Right lobe of liver (tissue), 6 donors: ENCODE measurements around the gene NSDHL. TPM values are rescaled to one million over a fixed set of nuclear protein-coding genes. Genes with fewer than 3 reads are reported as not detected.
A peak's percentile ranks its signal among the peaks of the same experiment; 100 is the strongest.
"Not testable (repeated sequence)": the region's sequence is repeated elsewhere in the genome, so short reads cannot be mapped to it uniquely, and the experiment has no call there.

Experiments
- ATAC-seq, 4 donors: fragments of 200-7000 bp; cut with Tn5 transposase; one replicate each; pipeline ENCODE4 v1.9.1; 2020; ENCODE audit warnings: mild to moderate bottlenecking in 4 of 4, moderate library complexity in 4 of 4
- DNase-seq, 3 donors: peaks; one replicate each; pipeline ENCODE4 v3.0.0-alpha.2; 2020
- H3K27ac ChIP-seq, 3 donors: fragments of 200-600 bp; one replicate each; pipeline ENCODE4 v1.8.0; 2022
- H3K27me3 ChIP-seq, 2 donors: fragments of 200-600 bp; one replicate each; pipeline ENCODE4 v1.8.0; 2022
- H3K36me3 ChIP-seq, 4 donors: fragments of 200-600 bp; sonication (generic) in 1 of 4; one replicate each; pipeline versions ENCODE4 v1.5.1 to v1.8.0; 2017 to 2022; ENCODE audit warnings: control low read depth in 1 of 4
- H3K4me1 ChIP-seq, 4 donors: fragments of 200-600 bp; sonication (generic) in 1 of 4; one replicate each; pipeline versions ENCODE4 v1.5.1 to v1.8.0; 2017 to 2022; ENCODE audit warnings: control low read depth in 1 of 4
- H3K4me3 ChIP-seq, 3 donors: fragments of 200-600 bp; one replicate each; pipeline ENCODE4 v1.8.0; 2022
- H3K9me3 ChIP-seq, 4 donors: fragments of 200-600 bp; sonication (generic) in 1 of 4; one replicate each; pipeline versions ENCODE4 v1.5.1 to v1.8.0; 2017 to 2022; ENCODE audit warnings: control low read depth in 1 of 4
- POLR2A ChIP-seq: fragments of 450-650 bp; IDR thresholded peaks from one replicate; pipeline ENCODE4 v1.6.1; 2017; ENCODE audit warnings: antibody characterized with exemption, mild to moderate bottlenecking
- WGBS: methylation state at CpG from one replicate; pipeline ENCODE4 v1.1.6; 2018; ENCODE audit warnings: low coverage, low lambda C conversion rate; ENCODE audit not compliant: insufficient coverage; ENCODE audit errors: missing lambda C conversion rate; 5-methylcytosine and 5-hydroxymethylcytosine counted together
- intact Hi-C, 2 donors: fragments of 100-400 bp; cut with DNase I; formaldehyde crosslinking; loops; one replicate each; pipeline versions ENCODE4 v1.11.2 to v1.14.1; 2022
- long read RNA-seq: library from polyadenylated mRNA; unstranded; transcript quantifications from one replicate; pipeline ENCODE4 v2.0.0, GENCODE V29; 2019
- total RNA-seq, 6 experiments: library from RNA; depleted of rRNA in 2 of 6; stranded (reverse); fragments of >200 nt in 2 of 6; fragmentation: NEBNext Ultra II Directional in 3 of 6; extraction: Animal tissue kit (Norgen Biotek cat#: 25700) in 3 of 6; gene quantifications; one replicate each; pipeline versions ENCODE4 v1.1.0 to v1.2.4, GENCODE V29; 2016 to 2023
- TF ChIP-seq, protein P1 (sequence below), 4 donors: fragments of 200-600 bp in 3 of 4; fragments of 450-650 bp in 1 of 4; IDR thresholded peaks; one replicate each; pipeline versions ENCODE4 v1.5.1 to v1.8.0; 2016 to 2022; ENCODE audit warnings: antibody characterized with exemption in 4 of 4, mild to moderate bottlenecking in 2 of 4
- donor health status: DM: no; HTN: yes; CAD: no.
- donor health status: DM: no; HTN: no; CAD: no.
- donor health status: DM: no; HTN: no; CAD: no.
- donor health status: DM: no; HTN: yes; CAD: no.
- donor health status: DM: no; HTN: yes; CAD: no.

Gene NSDHL
- total RNA-seq = 10 to 100 TPM; 16.1 to 38.2 (median 20.9) TPM
- long read RNA-seq, transcript NSDHL-201 (8 exons, 1,929 nt) = major isoform, 10 of 15 reads
- long read RNA-seq, partial matches to known transcripts = 5 of 15 reads
- long read RNA-seq, other reads (novel, unspliced or antisense) = 0 of 15 reads

GRCh38 chrX:152830312-152831305 is at the start of gene NSDHL, which contains the start of gene CETN2:
Gene NSDHL (plus strand): TSS chrX:152831063. CDS start chrX:152846325, 15,262 bp downstream.
Gene CETN2 (minus strand): TSS chrX:152830757. CDS start chrX:152830710, 47 bp downstream.
- Histone ChIP-seq H3K36me3 (no peaks in the 10 kb centered on the region), H3K9me3 (no peaks in the 10 kb centered on the region), H3K27ac (peak within 1 kb of the TSS in 2 of 3 donors; percentile 40 to 70), H3K4me3 (peak within 1 kb of the TSS; percentile 43 to 66 (median 56)), H3K27me3 (no peaks in the 10 kb centered on the region), H3K4me1 (peaks cover 0 to 12% (median 0%) of the 10 kb centered on the region in 4 donors)
- ATAC-seq (peak; percentile 95 to 98 (median 98)), DNase-seq (peak; percentile 95 to 97 (median 96))
- intact Hi-C loops = no loop called here
- TF ChIP-seq POLR2A = peak; percentile 62
- TF ChIP-seq, protein P1, sequence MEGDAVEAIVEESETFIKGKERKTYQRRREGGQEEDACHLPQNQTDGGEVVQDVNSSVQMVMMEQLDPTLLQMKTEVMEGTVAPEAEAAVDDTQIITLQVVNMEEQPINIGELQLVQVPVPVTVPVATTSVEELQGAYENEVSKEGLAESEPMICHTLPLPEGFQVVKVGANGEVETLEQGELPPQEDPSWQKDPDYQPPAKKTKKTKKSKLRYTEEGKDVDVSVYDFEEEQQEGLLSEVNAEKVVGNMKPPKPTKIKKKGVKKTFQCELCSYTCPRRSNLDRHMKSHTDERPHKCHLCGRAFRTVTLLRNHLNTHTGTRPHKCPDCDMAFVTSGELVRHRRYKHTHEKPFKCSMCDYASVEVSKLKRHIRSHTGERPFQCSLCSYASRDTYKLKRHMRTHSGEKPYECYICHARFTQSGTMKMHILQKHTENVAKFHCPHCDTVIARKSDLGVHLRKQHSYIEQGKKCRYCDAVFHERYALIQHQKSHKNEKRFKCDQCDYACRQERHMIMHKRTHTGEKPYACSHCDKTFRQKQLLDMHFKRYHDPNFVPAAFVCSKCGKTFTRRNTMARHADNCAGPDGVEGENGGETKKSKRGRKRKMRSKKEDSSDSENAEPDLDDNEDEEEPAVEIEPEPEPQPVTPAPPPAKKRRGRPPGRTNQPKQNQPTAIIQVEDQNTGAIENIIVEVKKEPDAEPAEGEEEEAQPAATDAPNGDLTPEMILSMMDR (IDR thresholded peaks at IDR 0.05) = no peak
- WGBS = 33% methylated on average over 21 of the region's 71 CpGs

DNA sequence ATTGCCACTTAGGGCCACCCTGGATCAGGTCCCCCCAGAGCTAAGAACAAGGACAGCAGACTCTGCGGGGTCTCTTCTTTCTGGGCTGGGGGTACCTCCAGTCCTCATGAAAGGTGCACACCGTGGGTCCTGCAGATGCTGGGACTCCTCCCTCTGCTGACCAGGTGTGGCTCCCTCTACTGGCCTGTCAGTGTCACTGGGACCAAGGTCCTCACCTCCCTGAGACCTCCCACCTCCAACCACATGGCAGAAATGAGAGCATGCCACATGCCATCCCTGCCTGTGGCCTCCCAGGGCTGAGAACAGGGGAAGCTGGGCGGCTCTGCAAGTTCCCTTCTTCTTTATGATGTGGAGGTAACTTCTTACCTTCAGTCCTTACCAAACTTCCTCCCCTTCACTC is 43.8 kb upstream of the NSDHL start:
- H3K27me3 ChIP-seq, H3K27ac ChIP-seq, H3K9me3 ChIP-seq, H3K4me3 ChIP-seq, H3K36me3 ChIP-seq, DNase-seq, H3K4me1 ChIP-seq, intact Hi-C loops: not testable (repeated sequence)
- ATAC-seq = peak; percentile 60 to 82 (median 66)
- no CpG with 5 or more reads among the region's 3 CpGs for whole genome bisulfite sequencing

- Histone ChIP-seq H3K36me3 (no peaks in the 10 kb centered on the region), H3K27me3 (peaks cover 0 to under 1% of the 10 kb centered on the region in 2 donors), H3K4me1 (no peaks in the 10 kb centered on the region), H3K27ac (no peak overlapping the region), H3K9me3 (no peaks in the 10 kb centered on the region), H3K4me3 (no peak overlapping the region)
- DNase-seq = no peak
- ATAC-seq = no peak
- intact Hi-C loops = no loop called here
- WGBS = 75% methylated on average over 1 of the region's 1 CpG
- no peak for TF ChIP-seq POLR2A
- TF ChIP-seq, protein P1 (IDR thresholded peaks at IDR 0.05) = no peak
Measured at GRCh38 chrX:152798945-152799344, 31.9 kb upstream of the NSDHL start.

- H3K36me3 ChIP-seq = no peaks in the 10 kb centered on the region
- no peak for DNase-seq
- H3K9me3 ChIP-seq = no peaks in the 10 kb centered on the region
- ATAC-seq = no peak
- H3K27ac ChIP-seq = no peak overlapping the region
- WGBS = 73% methylated on average over 4 of the region's 4 CpGs
- TF ChIP-seq, protein P1 (IDR thresholded peaks at IDR 0.05) = no peak
- TF ChIP-seq POLR2A = no peak
- no peak overlapping the region for H3K4me3 ChIP-seq
- H3K27me3 ChIP-seq = peaks cover 0 to 8% of the 10 kb centered on the region in 2 donors
- no peaks in the 10 kb centered on the region for H3K4me1 ChIP-seq
- intact Hi-C loops = no loop called here
Measured at GRCh38 chrX:152806035-152806434, 24.8 kb upstream of the NSDHL start.

DNA sequence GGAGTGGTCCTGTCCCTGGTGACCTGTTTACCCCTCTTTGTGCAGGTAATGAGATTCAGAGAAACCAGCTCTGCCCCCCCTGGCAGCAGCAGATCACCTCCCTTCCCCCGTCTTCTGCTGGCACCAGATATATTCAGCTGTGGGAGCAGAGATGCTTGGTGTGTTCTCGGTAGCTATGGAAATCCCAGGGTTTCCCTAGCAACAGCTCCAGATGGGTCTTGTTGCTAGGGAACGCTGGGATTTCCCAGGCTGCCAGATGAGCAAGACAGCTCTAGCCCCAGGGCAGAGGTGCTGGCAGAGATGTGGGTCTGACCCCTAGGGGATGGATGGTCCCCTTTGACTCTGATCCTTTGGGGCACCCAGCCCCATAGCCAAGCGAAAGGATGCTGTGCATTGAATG is 20.5 kb upstream of the NSDHL start:
- no peaks in the 10 kb centered on the region for H3K4me1 ChIP-seq
- H3K9me3 ChIP-seq = no peaks in the 10 kb centered on the region
- H3K27me3 ChIP-seq = no peaks in the 10 kb centered on the region
- H3K4me3 ChIP-seq = no peak overlapping the region
- no peak for DNase-seq
- no peaks in the 10 kb centered on the region for H3K36me3 ChIP-seq
- ATAC-seq = no peak
- TF ChIP-seq, protein P1 (IDR thresholded peaks at IDR 0.05) = no peak
- TF ChIP-seq POLR2A = no peak
- intact Hi-C loops = no loop called here
- 54% methylated on average over 2 of the region's 4 CpGs for WGBS
- H3K27ac ChIP-seq = no peak overlapping the region
